Suprapubic skin (tissue), 3 donors: ENCODE results near the gene MYO10.

ENCODE experiments used
- CTCF ChIP-seq, 2 donors: fragments of 200-600 bp in 1 of 2; fragments of 450-650 bp in 1 of 2; sonication (generic) in 1 of 2; IDR thresholded peaks; one replicate each; pipeline ENCODE4 v1.5.1; 2016 to 2019; ENCODE audit warnings: antibody characterized with exemption in 2 of 2, mild to moderate bottlenecking in 1 of 2, moderate library complexity in 1 of 2
- EP300 ChIP-seq: sonication (generic); formaldehyde crosslinking; IDR thresholded peaks from one replicate; pipeline ENCODE4 v1.6.1; 2017; ENCODE audit warnings: antibody characterized with exemption
- POLR2A ChIP-seq, 2 donors: fragments of 450-650 bp; IDR thresholded peaks; one replicate each; pipeline ENCODE4 v1.6.1; 2017; ENCODE audit warnings: antibody characterized with exemption in 2 of 2, mild to moderate bottlenecking in 2 of 2, moderate library complexity in 2 of 2

- no peak for TF ChIP-seq CTCF (IDR thresholded peaks at IDR 0.05)
- no peak for TF ChIP-seq POLR2A (IDR thresholded peaks at IDR 0.05)
- no peak for TF ChIP-seq EP300
Observed at GRCh38 chr5:16889972-16890519, 46.0 kb downstream of the MYO10 start.
